ENCODE data around the gene DLX2.
"Not testable (repeated sequence)": the region's sequence is repeated elsewhere in the genome, so short reads cannot be mapped to it uniquely, and the experiment has no call there.

The DLX2 gene

GRCh38 chr2:172102391-172103359, at the start of gene DLX2:
DLX2 (minus strand) TSS chr2:172102900; CDS start chr2:172102538, 362 bp downstream.
- peak; percentile 97 for DNase-seq
- in situ Hi-C loops (cut with HindIII; ENCODE audit: low pct_ligation_motif_present, low pct_unique_long_range_greater_than_20kb, low sequenced_read_pairs): loop anchor here (25.0 kb wide), 1 partner anchor 390 kb away; no protein-coding TSS in a partner anchor

GRCh38 chr2:172147944-172148650, 45.4 kb upstream of the DLX2 start:
- DNase-seq: no peak
- in situ Hi-C loops (cut with HindIII; ENCODE audit: low pct_ligation_motif_present, low pct_unique_long_range_greater_than_20kb, low sequenced_read_pairs): no loop called here

GRCh38 chr2:172143817-172144216, 41.1 kb upstream of the DLX2 start:
- no peak for DNase-seq
- in situ Hi-C loops (cut with HindIII; ENCODE audit: low pct_ligation_motif_present, low pct_unique_long_range_greater_than_20kb, low sequenced_read_pairs): no loop called here

GRCh38 chr2:172138727-172139126, 36.0 kb upstream of the DLX2 start:
- in situ Hi-C loops (cut with HindIII; ENCODE audit: low pct_ligation_motif_present, low pct_unique_long_range_greater_than_20kb, low sequenced_read_pairs); DNase-seq: not testable (repeated sequence)

- no peak for DNase-seq
- in situ Hi-C loops (cut with HindIII; ENCODE audit: low pct_ligation_motif_present, low pct_unique_long_range_greater_than_20kb, low sequenced_read_pairs): no loop called here
These were observed 35.2 kb upstream of the DLX2 start for GRCh38 chr2:172137943-172138342.

GRCh38 chr2:172137109-172137508, 34.4 kb upstream of the DLX2 start:
- in situ Hi-C loops (cut with HindIII; ENCODE audit: low pct_ligation_motif_present, low pct_unique_long_range_greater_than_20kb, low sequenced_read_pairs): no loop called here
- DNase-seq: no peak

- in situ Hi-C loops (cut with HindIII; ENCODE audit: low pct_ligation_motif_present, low pct_unique_long_range_greater_than_20kb, low sequenced_read_pairs): no loop called here
- DNase-seq: no peak
These were observed 32.7 kb upstream of the DLX2 start for GRCh38 chr2:172135446-172135845.

GRCh38 chr2:172134270-172134669, 31.6 kb upstream of the DLX2 start:
- no peak for DNase-seq
- in situ Hi-C loops (cut with HindIII; ENCODE audit: low pct_ligation_motif_present, low pct_unique_long_range_greater_than_20kb, low sequenced_read_pairs): no loop called here

GRCh38 chr2:172131713-172132555, 29.2 kb upstream of the DLX2 start:
- no peak for DNase-seq
- in situ Hi-C loops (cut with HindIII; ENCODE audit: low pct_ligation_motif_present, low pct_unique_long_range_greater_than_20kb, low sequenced_read_pairs): no loop called here

GRCh38 chr2:172129404-172129803, 26.7 kb upstream of the DLX2 start:
- in situ Hi-C loops (cut with HindIII; ENCODE audit: low pct_ligation_motif_present, low pct_unique_long_range_greater_than_20kb, low sequenced_read_pairs): no loop called here
- DNase-seq: no peak

- in situ Hi-C loops (cut with HindIII; ENCODE audit: low pct_ligation_motif_present, low pct_unique_long_range_greater_than_20kb, low sequenced_read_pairs): no loop called here
- no peak for DNase-seq
These were observed 25.8 kb upstream of the DLX2 start for GRCh38 chr2:172128484-172128883.

GRCh38 chr2:172120118-172120517, 17.4 kb upstream of the DLX2 start:
- in situ Hi-C loops (cut with HindIII; ENCODE audit: low pct_ligation_motif_present, low pct_unique_long_range_greater_than_20kb, low sequenced_read_pairs): loop anchor here (25.0 kb wide), 1 partner anchor 408 kb away; no protein-coding TSS in a partner anchor

GRCh38 chr2:172119089-172119488, 16.4 kb upstream of the DLX2 start:
- in situ Hi-C loops (cut with HindIII; ENCODE audit: low pct_ligation_motif_present, low pct_unique_long_range_greater_than_20kb, low sequenced_read_pairs): loop anchor here (25.0 kb wide), 1 partner anchor 407 kb away; no protein-coding TSS in a partner anchor
- DNase-seq: peak; percentile 62

More at GRCh38 chr2:172120118-172120517, 17.4 kb upstream of the DLX2 start:
- DNase-seq: no peak

GRCh38 chr2:172116107-172116506, 13.4 kb upstream of the DLX2 start:
- no peak for DNase-seq
- in situ Hi-C loops (cut with HindIII; ENCODE audit: low pct_ligation_motif_present, low pct_unique_long_range_greater_than_20kb, low sequenced_read_pairs): loop anchor here (25.0 kb wide), 1 partner anchor 404 kb away; no protein-coding TSS in a partner anchor

- in situ Hi-C loops (cut with HindIII; ENCODE audit: low pct_ligation_motif_present, low pct_unique_long_range_greater_than_20kb, low sequenced_read_pairs): loop anchor here (25.0 kb wide), 1 partner anchor 402 kb away; no protein-coding TSS in a partner anchor
- no peak for DNase-seq
These were observed 11.9 kb upstream of the DLX2 start for GRCh38 chr2:172114579-172114978.

GRCh38 chr2:172114176-172114575, 11.5 kb upstream of the DLX2 start:
- not testable (repeated sequence) for DNase-seq
- in situ Hi-C loops (cut with HindIII; ENCODE audit: low pct_ligation_motif_present, low pct_unique_long_range_greater_than_20kb, low sequenced_read_pairs): loop anchor here (25.0 kb wide), 1 partner anchor 402 kb away; no protein-coding TSS in a partner anchor

- DNase-seq: peak; percentile 57
- in situ Hi-C loops (cut with HindIII; ENCODE audit: low pct_ligation_motif_present, low pct_unique_long_range_greater_than_20kb, low sequenced_read_pairs): loop anchor here (25.0 kb wide), 1 partner anchor 401 kb away; no protein-coding TSS in a partner anchor
These were observed 10.9 kb upstream of the DLX2 start for GRCh38 chr2:172113617-172114016.

All from ACHN (cell line).